ENCODE results near the gene GTF2I.

GRCh38 chr7:74672343-74672915 is 14.9 kb downstream of the GTF2I start:
- TF ChIP-seq EZH2 (IDR thresholded peaks at IDR 0.05; ENCODE audit: insufficient read depth, low read length) = no peak
- TF ChIP-seq, protein P1, sequence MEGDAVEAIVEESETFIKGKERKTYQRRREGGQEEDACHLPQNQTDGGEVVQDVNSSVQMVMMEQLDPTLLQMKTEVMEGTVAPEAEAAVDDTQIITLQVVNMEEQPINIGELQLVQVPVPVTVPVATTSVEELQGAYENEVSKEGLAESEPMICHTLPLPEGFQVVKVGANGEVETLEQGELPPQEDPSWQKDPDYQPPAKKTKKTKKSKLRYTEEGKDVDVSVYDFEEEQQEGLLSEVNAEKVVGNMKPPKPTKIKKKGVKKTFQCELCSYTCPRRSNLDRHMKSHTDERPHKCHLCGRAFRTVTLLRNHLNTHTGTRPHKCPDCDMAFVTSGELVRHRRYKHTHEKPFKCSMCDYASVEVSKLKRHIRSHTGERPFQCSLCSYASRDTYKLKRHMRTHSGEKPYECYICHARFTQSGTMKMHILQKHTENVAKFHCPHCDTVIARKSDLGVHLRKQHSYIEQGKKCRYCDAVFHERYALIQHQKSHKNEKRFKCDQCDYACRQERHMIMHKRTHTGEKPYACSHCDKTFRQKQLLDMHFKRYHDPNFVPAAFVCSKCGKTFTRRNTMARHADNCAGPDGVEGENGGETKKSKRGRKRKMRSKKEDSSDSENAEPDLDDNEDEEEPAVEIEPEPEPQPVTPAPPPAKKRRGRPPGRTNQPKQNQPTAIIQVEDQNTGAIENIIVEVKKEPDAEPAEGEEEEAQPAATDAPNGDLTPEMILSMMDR (IDR thresholded peaks at IDR 0.05; ENCODE audit: insufficient read depth, low read depth, low read length) = no peak
